ENCODE data around the gene CPXM2.

The CPXM2 gene

GRCh38 chr10:123869020-123869414 is 22.6 kb downstream of the CPXM2 start:
- H3K9ac ChIP-seq (ENCODE audit: low read depth, low read length): no peak overlapping the region
- no peaks in the 10 kb centered on the region for H3K36me3 ChIP-seq (ENCODE audit: insufficient read depth, low read length)
- no peak overlapping the region for H3K27ac ChIP-seq (ENCODE audit: low read depth, low read length)
- H3K4me1 ChIP-seq (ENCODE audit: insufficient read depth, low read length): 0 out of 2 replicates have a peak, but pooled peaks cover 3% of the 10 kb centered on the region
- no peak overlapping the region for H3K4me3 ChIP-seq (ENCODE audit: low read length)
- 73% methylated on average over 7 of the region's 7 CpGs for WGBS
- H3K9me3 ChIP-seq (ENCODE audit: insufficient read depth, low read depth, low read length): peaks cover 5% of the 10 kb centered on the region; the same call in 1 of the 2 replicates
- no peaks in the 10 kb centered on the region for H3K27me3 ChIP-seq (ENCODE audit: insufficient read depth, low read length)

- Histone ChIP-seq H3K27ac (ENCODE audit: low read depth, low read length) (no peak overlapping the region), H3K27me3 (ENCODE audit: insufficient read depth, low read length) (no peaks in the 10 kb centered on the region), H3K36me3 (ENCODE audit: insufficient read depth, low read length) (no peaks in the 10 kb centered on the region), H3K4me1 (ENCODE audit: insufficient read depth, low read length) (0 out of 2 replicates have a peak, but pooled peaks cover 3% of the 10 kb centered on the region), H3K9ac (ENCODE audit: low read depth, low read length) (no peak overlapping the region), H3K4me3 (ENCODE audit: low read length) (no peak overlapping the region), H3K9me3 (ENCODE audit: insufficient read depth, low read depth, low read length) (peaks cover 5% of the 10 kb centered on the region; the same call in 1 of the 2 replicates)
- 84% methylated on average over 15 of the region's 15 CpGs for WGBS
Observed at GRCh38 chr10:123868038-123869019, 23.3 kb downstream of the CPXM2 start.

GRCh38 chr10:123865880-123866279 is 25.7 kb downstream of the CPXM2 start:
- no peaks in the 10 kb centered on the region for H3K36me3 ChIP-seq (ENCODE audit: insufficient read depth, low read length)
- H3K4me1 ChIP-seq (ENCODE audit: insufficient read depth, low read length): 0 out of 2 replicates have a peak, but pooled peaks cover 3% of the 10 kb centered on the region
- H3K27me3 ChIP-seq (ENCODE audit: insufficient read depth, low read length): no peaks in the 10 kb centered on the region
- H3K9ac ChIP-seq (ENCODE audit: low read depth, low read length): no peak overlapping the region
- H3K9me3 ChIP-seq (ENCODE audit: insufficient read depth, low read depth, low read length): no peaks in the 10 kb centered on the region
- 93% methylated on average over 6 of the region's 6 CpGs for WGBS
- H3K4me3 ChIP-seq (ENCODE audit: low read length): no peak overlapping the region
- no peak overlapping the region for H3K27ac ChIP-seq (ENCODE audit: low read depth, low read length)

DNA sequence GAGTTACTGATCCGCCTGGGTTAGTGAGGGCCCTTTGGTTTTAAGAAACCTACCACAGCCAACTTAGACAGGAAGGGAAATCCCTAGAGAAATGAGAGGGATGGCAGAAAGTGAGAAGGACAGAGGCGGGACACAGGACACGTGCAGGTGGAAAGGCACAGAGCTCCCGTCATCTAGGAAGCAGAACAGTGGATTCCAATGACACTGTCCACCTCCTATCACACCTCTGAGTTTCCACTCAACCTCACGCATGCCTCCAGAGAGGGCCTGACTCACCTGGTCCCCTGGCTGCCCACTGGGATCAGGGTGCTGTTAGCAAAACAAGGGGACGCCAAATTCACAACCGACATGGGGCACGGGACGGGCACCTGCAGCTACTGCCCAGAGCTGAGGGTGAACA is 26.3 kb downstream of the CPXM2 start:
- no peak overlapping the region for H3K4me3 ChIP-seq (ENCODE audit: low read length)
- H3K4me1 ChIP-seq (ENCODE audit: insufficient read depth, low read length): 0 out of 2 replicates have a peak, but pooled peaks cover 3% of the 10 kb centered on the region
- H3K9me3 ChIP-seq (ENCODE audit: insufficient read depth, low read depth, low read length): no peaks in the 10 kb centered on the region
- H3K9ac ChIP-seq (ENCODE audit: low read depth, low read length): no peak overlapping the region
- WGBS: 97% methylated on average over 9 of the region's 9 CpGs
- no peaks in the 10 kb centered on the region for H3K27me3 ChIP-seq (ENCODE audit: insufficient read depth, low read length)
- no peak overlapping the region for H3K27ac ChIP-seq (ENCODE audit: low read depth, low read length)
- no peaks in the 10 kb centered on the region for H3K36me3 ChIP-seq (ENCODE audit: insufficient read depth, low read length)

DNA sequence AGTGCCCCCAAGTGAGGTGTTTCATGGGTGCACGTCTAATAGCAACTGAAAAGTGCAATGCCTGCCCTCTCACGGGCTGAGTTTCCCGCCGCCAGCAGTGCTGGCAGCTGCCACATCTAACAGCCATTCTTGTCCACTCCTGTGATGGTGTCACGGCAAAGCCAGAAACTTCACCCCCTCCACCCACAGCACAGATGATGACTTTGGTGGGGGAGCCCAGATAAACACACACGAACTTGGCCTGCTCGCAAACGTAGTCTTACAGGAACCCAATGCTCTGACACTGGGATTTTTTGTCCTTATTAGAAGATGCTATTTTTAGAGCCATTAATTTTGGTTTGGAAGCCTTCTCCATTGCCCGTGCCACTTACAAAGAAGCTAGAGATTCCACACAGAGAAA is 26.7 kb downstream of the CPXM2 start:
- 82% methylated on average over 9 of the region's 9 CpGs for WGBS

DNA sequence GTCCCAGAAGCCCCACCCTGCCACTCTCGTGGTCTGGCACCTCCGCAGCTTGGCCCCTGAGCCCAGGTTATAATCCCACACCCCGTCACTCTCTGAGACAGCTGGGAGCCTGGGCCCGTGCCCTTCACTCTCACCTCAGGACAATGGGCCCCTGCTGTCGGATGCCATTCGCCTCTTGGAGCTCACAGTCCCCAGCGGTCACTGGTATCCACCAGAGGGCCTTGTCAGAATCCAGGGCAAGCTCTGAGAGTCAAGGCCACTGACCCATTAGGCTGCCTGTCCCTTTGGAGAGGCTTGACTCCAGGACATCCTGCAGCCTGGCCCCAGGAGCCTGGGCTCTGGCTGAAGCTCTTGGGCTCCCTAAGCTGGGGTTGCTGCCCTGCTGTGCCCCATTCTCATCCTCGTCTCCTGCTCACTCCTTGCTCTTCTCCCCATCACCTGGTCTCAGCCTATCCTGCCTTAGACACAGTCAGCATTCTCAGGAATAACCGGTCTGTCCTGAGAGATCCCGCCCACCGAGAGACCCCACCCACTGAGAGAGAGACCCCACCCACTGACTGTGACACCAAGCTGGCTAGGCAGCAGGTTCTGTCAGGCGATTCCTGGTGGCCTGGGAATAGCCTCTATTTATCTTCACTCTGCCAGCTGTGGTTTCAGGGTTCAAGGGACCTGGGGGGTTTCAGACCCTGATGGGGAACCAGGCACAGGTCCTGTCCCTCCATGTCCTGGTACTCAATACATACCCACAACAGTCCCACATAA is 27.7 kb downstream of the CPXM2 start:
- H3K4me3 ChIP-seq (ENCODE audit: low read length): no peak overlapping the region
- H3K9ac ChIP-seq (ENCODE audit: low read depth, low read length): no peak overlapping the region
- H3K27me3 ChIP-seq (ENCODE audit: insufficient read depth, low read length): no peaks in the 10 kb centered on the region
- WGBS: 84% methylated on average over 12 of the region's 12 CpGs
- no peaks in the 10 kb centered on the region for H3K9me3 ChIP-seq (ENCODE audit: insufficient read depth, low read depth, low read length)
- no peak overlapping the region for H3K27ac ChIP-seq (ENCODE audit: low read depth, low read length)
- H3K36me3 ChIP-seq (ENCODE audit: insufficient read depth, low read length): no peaks in the 10 kb centered on the region
- no peaks in the 10 kb centered on the region for H3K4me1 ChIP-seq (ENCODE audit: insufficient read depth, low read length)

More for the DNA sequence above, 26.7 kb downstream of the CPXM2 start:
- H3K9me3 ChIP-seq (ENCODE audit: insufficient read depth, low read depth, low read length): no peaks in the 10 kb centered on the region
- H3K9ac ChIP-seq (ENCODE audit: low read depth, low read length): no peak overlapping the region
- H3K4me3 ChIP-seq (ENCODE audit: low read length): no peak overlapping the region
- no peak overlapping the region for H3K27ac ChIP-seq (ENCODE audit: low read depth, low read length)
- 0 out of 2 replicates have a peak, but pooled peaks cover 3% of the 10 kb centered on the region for H3K4me1 ChIP-seq (ENCODE audit: insufficient read depth, low read length)
- no peaks in the 10 kb centered on the region for H3K36me3 ChIP-seq (ENCODE audit: insufficient read depth, low read length)
- no peaks in the 10 kb centered on the region for H3K27me3 ChIP-seq (ENCODE audit: insufficient read depth, low read length)

DNA sequence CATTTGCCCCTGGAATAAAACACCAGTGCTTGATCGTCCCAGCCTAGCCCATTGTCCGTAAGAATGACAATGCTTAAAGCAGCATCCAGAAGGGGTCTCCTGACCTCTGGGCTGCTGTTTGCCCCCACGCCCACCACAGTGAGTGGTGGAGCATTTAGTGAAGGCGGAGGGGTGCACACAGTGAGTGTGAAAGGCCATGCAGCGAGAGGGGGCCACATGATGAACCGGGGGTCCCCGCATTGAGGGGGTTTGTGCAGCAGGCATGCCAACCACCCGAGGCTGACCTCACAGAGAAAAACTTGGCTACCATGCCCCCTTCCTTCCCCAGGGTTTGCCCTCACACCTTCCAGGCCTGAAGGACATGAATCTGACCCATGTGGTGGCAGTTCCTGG is 28.4 kb downstream of the CPXM2 start:
- no peaks in the 10 kb centered on the region for H3K27me3 ChIP-seq (ENCODE audit: insufficient read depth, low read length)
- no peak overlapping the region for H3K9ac ChIP-seq (ENCODE audit: low read depth, low read length)
- H3K36me3 ChIP-seq (ENCODE audit: insufficient read depth, low read length): no peaks in the 10 kb centered on the region
- 84% methylated on average over 8 of the region's 8 CpGs for WGBS
- H3K27ac ChIP-seq (ENCODE audit: low read depth, low read length): no peak overlapping the region
- H3K4me1 ChIP-seq (ENCODE audit: insufficient read depth, low read length): no peaks in the 10 kb centered on the region
- no peaks in the 10 kb centered on the region for H3K9me3 ChIP-seq (ENCODE audit: insufficient read depth, low read depth, low read length)
- no peak overlapping the region for H3K4me3 ChIP-seq (ENCODE audit: low read length)

DNA sequence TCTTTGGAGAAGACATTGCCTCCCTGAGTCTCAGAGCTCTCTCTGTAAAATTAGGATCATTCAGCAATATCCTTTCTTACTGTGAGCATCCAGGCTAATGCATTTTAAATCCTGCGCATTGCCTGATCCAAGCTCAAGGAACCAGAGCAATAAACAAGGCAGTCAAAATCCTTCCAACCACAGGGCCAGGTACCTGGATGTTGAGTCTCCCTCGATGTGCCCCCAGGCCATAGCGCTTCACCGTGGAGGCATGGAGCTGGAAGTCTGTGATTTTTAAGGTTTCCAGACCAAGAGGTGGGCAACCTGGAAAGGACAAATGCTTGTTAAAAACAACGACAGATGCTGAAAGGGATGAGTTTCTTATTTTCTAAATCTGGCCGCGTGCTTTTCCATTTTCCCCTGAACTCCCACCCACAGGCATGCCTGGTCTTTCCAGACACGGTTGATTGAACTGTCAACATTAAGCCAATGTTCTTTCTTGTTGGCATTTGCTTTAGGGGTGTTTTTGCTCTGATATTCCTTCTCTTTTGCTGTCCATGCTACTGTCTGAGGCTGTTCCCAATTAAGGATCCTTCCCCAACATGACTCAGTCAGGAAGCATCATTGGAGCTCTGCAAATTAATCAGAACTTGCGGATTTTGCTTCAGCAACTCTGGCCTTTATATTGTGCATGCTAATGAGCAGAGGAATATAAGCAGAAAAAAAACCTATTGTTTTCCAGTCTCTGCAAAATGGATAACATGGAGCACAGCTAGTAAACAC is 29.0 kb downstream of the CPXM2 start:
- no peaks in the 10 kb centered on the region for H3K36me3 ChIP-seq (ENCODE audit: insufficient read depth, low read length)
- WGBS: 93% methylated on average over 9 of the region's 9 CpGs
- no peaks in the 10 kb centered on the region for H3K27me3 ChIP-seq (ENCODE audit: insufficient read depth, low read length)
- no peaks in the 10 kb centered on the region for H3K9me3 ChIP-seq (ENCODE audit: insufficient read depth, low read depth, low read length)
- H3K4me3 ChIP-seq (ENCODE audit: low read length): no peak overlapping the region
- no peak overlapping the region for H3K27ac ChIP-seq (ENCODE audit: low read depth, low read length)
- no peak overlapping the region for H3K9ac ChIP-seq (ENCODE audit: low read depth, low read length)
- H3K4me1 ChIP-seq (ENCODE audit: insufficient read depth, low read length): no peaks in the 10 kb centered on the region

GRCh38 chr10:123860856-123861255 is 30.8 kb downstream of the CPXM2 start:
- Histone ChIP-seq H3K27me3 (ENCODE audit: insufficient read depth, low read length) (no peaks in the 10 kb centered on the region), H3K4me3 (ENCODE audit: low read length) (no peak overlapping the region), H3K9me3 (ENCODE audit: insufficient read depth, low read depth, low read length) (no peaks in the 10 kb centered on the region), H3K36me3 (ENCODE audit: insufficient read depth, low read length) (no peaks in the 10 kb centered on the region), H3K9ac (ENCODE audit: low read depth, low read length) (no peak overlapping the region), H3K4me1 (ENCODE audit: insufficient read depth, low read length) (no peaks in the 10 kb centered on the region), H3K27ac (ENCODE audit: low read depth, low read length) (no peak overlapping the region)
- WGBS: 96% methylated on average over 6 of the region's 7 CpGs

- H3K9me3 ChIP-seq (ENCODE audit: insufficient read depth, low read depth, low read length): no peaks in the 10 kb centered on the region
- no peak overlapping the region for H3K9ac ChIP-seq (ENCODE audit: low read depth, low read length)
- no peaks in the 10 kb centered on the region for H3K36me3 ChIP-seq (ENCODE audit: insufficient read depth, low read length)
- H3K27ac ChIP-seq (ENCODE audit: low read depth, low read length): no peak overlapping the region
- 95% methylated on average over 5 of the region's 5 CpGs for WGBS
- H3K4me3 ChIP-seq (ENCODE audit: low read length): no peak overlapping the region
- H3K4me1 ChIP-seq (ENCODE audit: insufficient read depth, low read length): no peaks in the 10 kb centered on the region
- H3K27me3 ChIP-seq (ENCODE audit: insufficient read depth, low read length): no peaks in the 10 kb centered on the region
Observed at GRCh38 chr10:123860209-123860608, 31.4 kb downstream of the CPXM2 start.

All from HUES64 (cell line).